Activated CD4-positive, alpha-beta T cell treated with anti-CD3 and anti-CD28 coated beads, Interleukin-2, amount 10 ng/mL, durations not matched to agents 7 days and 5 days (primary cell): ENCODE results near the gene MSN. TPM values are rescaled to one million over a fixed set of nuclear protein-coding genes. Genes with fewer than 3 reads are reported as not detected.
"Not testable (repeated sequence)": the region's sequence is repeated elsewhere in the genome, so short reads cannot be mapped to it uniquely, and the experiment has no call there.

Experiments used
- CTCF ChIA-PET: fragments of 350-600 bp; sonication (Branson Sonifier 250); formaldehyde crosslinking; loops from one replicate; lab custom pipeline; 2021; ENCODE audit warnings: antibody characterized with exemption; lab: Charles Lee
- POLR2A ChIA-PET: fragments of 350-600 bp; sonication (Branson Sonifier 250); formaldehyde crosslinking; loops from one replicate; lab custom pipeline; 2021; ENCODE audit warnings: antibody characterized with exemption; lab: Charles Lee
- DNase-seq: peaks from one replicate; pipeline ENCODE4 v3.0.0-alpha.2; 2020
- H3K27ac Mint-ChIP-seq: one replicate; pipeline ENCODE4 v1.8.0; 2021; ENCODE audit warnings: mild to moderate bottlenecking, moderate library complexity, mixed read lengths
- H3K27me3 Mint-ChIP-seq: one replicate; pipeline ENCODE4 v1.8.0; 2021; ENCODE audit warnings: mixed read lengths
- H3K36me3 Mint-ChIP-seq: one replicate; pipeline ENCODE4 v1.8.0; 2021; ENCODE audit warnings: low read depth, mixed read lengths
- H3K4me1 Mint-ChIP-seq: one replicate; pipeline ENCODE4 v1.8.0; 2021; ENCODE audit warnings: mixed read lengths
- H3K4me3 Mint-ChIP-seq: one replicate; pipeline ENCODE4 v1.8.0; 2021; ENCODE audit warnings: mild to moderate bottlenecking, moderate library complexity, mixed read lengths
- H3K9me3 Mint-ChIP-seq: one replicate; pipeline ENCODE4 v1.8.0; 2021; ENCODE audit warnings: mixed read lengths
- total RNA-seq, 2 experiments: library from RNA; stranded (reverse); gene quantifications; one replicate each; pipeline ENCODE4 v1.2.3, GENCODE V29; 2021

MSN gene
- total RNA-seq, 2 experiments from 2014 or later: 617 to 728 TPM

GRCh38 chrX:65647801-65648200, 19.7 kb upstream of the MSN start:
- H3K27me3 Mint-ChIP-seq: no peaks in the 10 kb centered on the region
- no peak overlapping the region for H3K27ac Mint-ChIP-seq
- no peak overlapping the region for H3K4me3 Mint-ChIP-seq
- POLR2A ChIA-PET: no interaction called here
- CTCF ChIA-PET: no interaction called here
- H3K9me3 Mint-ChIP-seq: no peaks in the 10 kb centered on the region
- no peak for DNase-seq
- peaks cover 9% of the 10 kb centered on the region for H3K4me1 Mint-ChIP-seq
- H3K36me3 Mint-ChIP-seq: no peaks in the 10 kb centered on the region

GRCh38 chrX:65652098-65652497, 15.4 kb upstream of the MSN start:
- CTCF ChIA-PET: no interaction called here
- Mint-ChIP-seq H3K4me3 (no peak overlapping the region), H3K27me3 (no peaks in the 10 kb centered on the region), H3K9me3 (no peaks in the 10 kb centered on the region), H3K4me1 (peaks cover 16% of the 10 kb centered on the region), H3K27ac (no peak overlapping the region), H3K36me3 (no peaks in the 10 kb centered on the region)
- DNase-seq: no peak
- POLR2A ChIA-PET: no interaction called here

DNA sequence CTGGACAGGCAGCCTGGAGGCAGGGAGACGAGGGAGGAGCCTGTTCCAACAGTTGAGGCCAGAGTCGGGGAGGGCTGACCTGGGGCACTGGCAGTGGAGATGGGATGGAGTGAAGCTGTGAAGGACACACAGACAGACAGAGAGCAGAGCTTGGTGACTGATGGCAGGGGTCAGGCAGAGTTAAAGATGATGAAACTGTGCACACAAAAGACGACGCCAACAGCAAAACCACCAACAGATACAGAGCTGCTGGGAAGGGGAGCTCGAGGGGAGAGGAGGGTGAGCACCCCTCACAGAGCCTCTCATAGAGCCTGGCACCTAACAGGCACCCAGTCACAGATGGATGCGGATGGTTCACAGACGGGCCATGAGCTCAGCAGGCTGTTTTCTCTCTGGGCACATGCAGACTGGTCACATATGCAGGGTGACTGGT, 10.4 kb upstream of the MSN start:
- H3K36me3 Mint-ChIP-seq, H3K27me3 Mint-ChIP-seq, H3K9me3 Mint-ChIP-seq, DNase-seq: not testable (repeated sequence)
- Mint-ChIP-seq H3K27ac (peak overlapping the region; percentile 89), H3K4me3 (peak overlapping the region; percentile 60), H3K4me1 (peaks cover 34% of the 10 kb centered on the region)
- POLR2A ChIA-PET: interaction anchor here (0.6 kb wide), 1 partner anchor 60 kb away, joined by 3 read pairs; no protein-coding TSS in a partner anchor
- CTCF ChIA-PET: interaction anchor here (1.2 to 4.7 kb wide), 3 partner anchors 8 to 74 kb away, joined by 6 to 17 read pairs (median 6); no protein-coding TSS in a partner anchor

DNA sequence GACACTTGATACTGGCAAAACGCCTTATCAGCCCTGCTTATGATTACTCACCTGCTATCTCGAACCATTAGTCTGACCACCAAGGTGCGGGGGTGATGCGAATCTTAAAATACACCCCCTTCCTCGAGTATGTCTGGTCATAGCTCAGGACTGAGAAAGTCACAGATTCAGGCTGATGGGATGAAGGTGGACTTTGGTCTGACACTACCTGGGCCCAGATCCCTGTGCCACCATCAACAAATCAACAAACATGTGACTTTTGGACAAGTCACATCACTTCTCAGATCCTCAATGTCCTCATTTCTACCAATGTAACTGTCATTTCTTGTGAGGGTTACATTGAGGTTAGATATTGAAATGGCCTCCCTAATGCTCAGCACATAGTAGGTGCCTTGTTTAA, 9.8 kb upstream of the MSN start:
- POLR2A ChIA-PET: no interaction called here

DNA sequence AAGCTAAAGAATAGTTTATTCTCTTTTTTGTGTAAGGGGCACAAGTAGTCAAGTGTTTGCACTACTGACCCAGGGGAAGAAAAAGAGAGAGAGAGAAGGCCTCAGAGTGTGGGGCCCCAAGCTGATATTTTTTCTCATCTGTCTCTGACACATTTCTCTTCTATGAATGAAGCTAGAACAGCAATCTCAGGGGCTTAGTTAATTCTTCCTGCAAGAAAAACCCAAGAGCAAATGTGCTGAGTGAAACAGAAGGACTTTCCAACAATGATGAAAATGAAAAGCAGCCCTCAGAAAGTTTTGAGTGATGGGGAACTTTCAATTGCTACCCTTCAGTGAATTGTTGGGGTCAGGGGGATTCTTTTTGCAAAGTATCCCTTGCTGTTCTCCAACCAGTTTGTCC, 9.2 kb upstream of the MSN start:
- ChIA-PET CTCF (interaction anchor here (0.6 to 4.7 kb wide), 5 partner anchors 7 to 557 kb away, joined by 3 to 17 read pairs (median 4); no protein-coding TSS in a partner anchor), POLR2A (no interaction called here)
- no peak for DNase-seq
- no peaks in the 10 kb centered on the region for H3K27me3 Mint-ChIP-seq
- no peak overlapping the region for H3K27ac Mint-ChIP-seq
- H3K4me1 Mint-ChIP-seq: peaks cover 35% of the 10 kb centered on the region
- peaks cover 2% of the 10 kb centered on the region for H3K9me3 Mint-ChIP-seq
- H3K36me3 Mint-ChIP-seq: peaks cover 12% of the 10 kb centered on the region
- no peak overlapping the region for H3K4me3 Mint-ChIP-seq

More for the DNA sequence above, 9.8 kb upstream of the MSN start:
- H3K9me3 Mint-ChIP-seq: peaks cover 2% of the 10 kb centered on the region
- peaks cover 12% of the 10 kb centered on the region for H3K36me3 Mint-ChIP-seq
- H3K27me3 Mint-ChIP-seq: no peaks in the 10 kb centered on the region
- no peak overlapping the region for H3K4me3 Mint-ChIP-seq
- H3K27ac Mint-ChIP-seq: no peak overlapping the region
- DNase-seq: no peak
- CTCF ChIA-PET: interaction anchor here (1.5 to 4.7 kb wide), 3 partner anchors 8 to 62 kb away, joined by 4 to 17 read pairs (median 6); no protein-coding TSS in a partner anchor
- peaks cover 34% of the 10 kb centered on the region for H3K4me1 Mint-ChIP-seq

GRCh38 chrX:65667157-65667502, 324 bp upstream of the MSN start:
- Mint-ChIP-seq H3K36me3 (peaks cover 40% of the 10 kb centered on the region), H3K4me1 (peaks cover 30% of the 10 kb centered on the region), H3K27me3 (no peaks in the 10 kb centered on the region), H3K9me3 (no peaks in the 10 kb centered on the region), H3K4me3 (peak overlapping the region; percentile 69), H3K27ac (peak overlapping the region; percentile 92)
- CTCF ChIA-PET: interaction anchor here (1.2 to 3.7 kb wide), 3 partner anchors 11 to 71 kb away, joined by 4 to 17 read pairs (median 10); no protein-coding TSS in a partner anchor
- DNase-seq: no peak
- POLR2A ChIA-PET: interaction anchor here (0.6 to 1.0 kb wide), 2 partner anchors 55 to 57 kb away, joined by 3 to 6 read pairs; no protein-coding TSS in a partner anchor

DNA sequence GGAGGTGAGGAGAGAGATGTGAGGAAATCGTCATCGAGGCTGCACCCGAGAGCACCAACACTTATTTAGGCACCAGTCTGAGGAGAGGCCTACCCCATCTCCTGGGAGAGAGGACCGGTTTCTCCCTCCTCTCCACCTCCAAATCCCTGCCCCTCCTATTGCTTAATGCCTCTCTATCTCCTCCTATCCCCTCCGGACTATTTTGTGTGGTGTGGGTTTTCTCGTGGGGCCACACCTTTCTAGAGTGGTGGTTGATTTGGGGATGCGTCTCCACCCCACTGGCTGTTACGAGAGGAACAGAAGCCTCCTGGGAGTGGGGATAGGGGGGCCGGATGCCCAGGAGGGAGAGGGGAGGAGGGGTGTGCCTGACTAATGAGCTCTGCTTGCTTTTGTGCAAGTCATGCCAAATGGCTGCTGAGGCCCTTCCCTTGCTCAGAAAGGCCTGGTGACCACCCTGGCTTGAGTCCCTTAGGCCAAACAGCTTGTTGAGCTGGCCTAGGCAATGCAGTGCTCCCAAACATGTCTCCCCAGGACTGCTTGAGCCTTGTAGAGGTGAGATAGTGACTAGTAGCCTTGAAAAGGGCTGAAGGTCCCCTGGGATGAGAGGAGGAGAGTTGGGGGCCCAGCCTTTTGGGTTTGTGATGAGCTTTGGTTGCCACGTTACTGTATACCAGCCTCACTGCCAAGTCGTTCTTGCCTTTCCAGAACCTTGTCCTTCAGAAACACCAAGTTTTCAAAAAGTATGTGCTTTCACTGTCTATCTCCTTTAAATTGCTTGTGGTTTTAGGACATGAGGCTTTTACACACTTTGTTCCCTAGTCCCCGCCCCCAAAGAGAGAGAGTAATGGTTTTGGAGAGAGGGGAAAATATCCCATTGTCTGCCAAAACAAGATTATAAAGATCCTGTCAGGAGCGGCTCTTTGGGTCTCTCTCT, 1.2 kb downstream of the MSN start:
- Mint-ChIP-seq H3K36me3 (peaks cover 45% of the 10 kb centered on the region), H3K4me1 (peaks cover 41% of the 10 kb centered on the region), H3K27ac (peak overlapping the region; percentile 90), H3K27me3 (no peaks in the 10 kb centered on the region), H3K9me3 (no peaks in the 10 kb centered on the region), H3K4me3 (peak overlapping the region; percentile 93)
- ChIA-PET CTCF (interaction anchor here (0.9 to 2.9 kb wide), 6 partner anchors 22 to 80 kb away, joined by 3 to 10 read pairs (median 4); no protein-coding TSS in a partner anchor), POLR2A (interaction anchor here (0.9 kb wide), 1 partner anchor 72 kb away, joined by 4 read pairs; no protein-coding TSS in a partner anchor)
- DNase-seq: peak; percentile 68

DNA sequence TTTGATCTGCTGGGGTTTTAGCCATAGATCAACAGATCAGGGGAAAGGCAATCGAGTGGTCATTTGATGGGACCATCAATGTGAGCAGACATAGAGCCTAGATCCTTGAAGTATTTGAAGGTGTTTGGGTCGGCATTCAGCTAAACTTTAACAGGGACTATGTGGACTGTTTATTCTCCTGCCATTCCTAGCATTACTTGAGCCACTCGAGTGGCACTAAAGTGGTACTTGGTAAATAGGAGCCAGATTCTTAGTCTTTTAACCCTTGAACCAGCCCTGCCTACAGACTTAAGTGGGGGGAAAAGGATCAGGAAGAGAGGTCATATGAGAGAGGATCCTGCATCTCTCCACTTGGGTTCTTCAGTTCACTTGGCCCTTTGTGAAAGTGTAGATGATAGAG, 3.8 kb downstream of the MSN start:
- peak overlapping the region; percentile 93 for H3K4me3 Mint-ChIP-seq
- CTCF ChIA-PET: interaction anchor here (0.7 to 6.4 kb wide), 4 partner anchors 16 to 75 kb away, joined by 3 to 58 read pairs (median 6); no protein-coding TSS in a partner anchor
- H3K4me1 Mint-ChIP-seq: peaks cover 59% of the 10 kb centered on the region

GRCh38 chrX:65671966-65672365, 4.5 kb downstream of the MSN start:
- Mint-ChIP-seq H3K4me1 (peaks cover 59% of the 10 kb centered on the region), H3K9me3 (no peaks in the 10 kb centered on the region), H3K4me3 (peak overlapping the region; percentile 93), H3K27me3 (no peaks in the 10 kb centered on the region), H3K27ac (peak overlapping the region; percentile 68), H3K36me3 (peaks cover 69% of the 10 kb centered on the region)
- ChIA-PET POLR2A (no interaction called here), CTCF (interaction anchor here (0.9 to 6.4 kb wide), 5 partner anchors 8 to 76 kb away, joined by 3 to 58 read pairs (median 5); no protein-coding TSS in a partner anchor)
- no peak for DNase-seq

More for the DNA sequence above, 3.8 kb downstream of the MSN start:
- H3K27me3 Mint-ChIP-seq: no peaks in the 10 kb centered on the region
- POLR2A ChIA-PET: interaction anchor here (1.2 kb wide), 1 partner anchor 73 kb away, joined by 3 read pairs; no protein-coding TSS in a partner anchor
- H3K27ac Mint-ChIP-seq: peak overlapping the region; percentile 77
- H3K9me3 Mint-ChIP-seq: no peaks in the 10 kb centered on the region
- no peak for DNase-seq
- H3K36me3 Mint-ChIP-seq: peaks cover 64% of the 10 kb centered on the region

GRCh38 chrX:65673857-65674203, 6.4 kb downstream of the MSN start:
- no peak for DNase-seq
- ChIA-PET CTCF (interaction anchor here (0.9 to 6.4 kb wide), 6 partner anchors 14 to 77 kb away, joined by 3 to 58 read pairs (median 6); no protein-coding TSS in a partner anchor), POLR2A (no interaction called here)
- peaks cover 68% of the 10 kb centered on the region for H3K4me1 Mint-ChIP-seq
- peak overlapping the region; percentile 80 for H3K27ac Mint-ChIP-seq
- peaks cover 71% of the 10 kb centered on the region for H3K36me3 Mint-ChIP-seq
- no peaks in the 10 kb centered on the region for H3K9me3 Mint-ChIP-seq
- H3K4me3 Mint-ChIP-seq: peak overlapping the region; percentile 93
- H3K27me3 Mint-ChIP-seq: no peaks in the 10 kb centered on the region

- Mint-ChIP-seq H3K9me3 (no peaks in the 10 kb centered on the region), H3K36me3 (peaks cover 71% of the 10 kb centered on the region), H3K27me3 (no peaks in the 10 kb centered on the region), H3K4me1 (peaks cover 73% of the 10 kb centered on the region), H3K27ac (peak overlapping the region; percentile 81), H3K4me3 (peak overlapping the region; percentile 93)
- ChIA-PET CTCF (interaction anchor here (0.9 to 6.4 kb wide), 5 partner anchors 13 to 34 kb away, joined by 3 to 58 read pairs (median 5); no protein-coding TSS in a partner anchor), POLR2A (no interaction called here)
- peak; percentile 37 for DNase-seq
Observed at GRCh38 chrX:65674204-65674893, 6.9 kb downstream of the MSN start.

DNA sequence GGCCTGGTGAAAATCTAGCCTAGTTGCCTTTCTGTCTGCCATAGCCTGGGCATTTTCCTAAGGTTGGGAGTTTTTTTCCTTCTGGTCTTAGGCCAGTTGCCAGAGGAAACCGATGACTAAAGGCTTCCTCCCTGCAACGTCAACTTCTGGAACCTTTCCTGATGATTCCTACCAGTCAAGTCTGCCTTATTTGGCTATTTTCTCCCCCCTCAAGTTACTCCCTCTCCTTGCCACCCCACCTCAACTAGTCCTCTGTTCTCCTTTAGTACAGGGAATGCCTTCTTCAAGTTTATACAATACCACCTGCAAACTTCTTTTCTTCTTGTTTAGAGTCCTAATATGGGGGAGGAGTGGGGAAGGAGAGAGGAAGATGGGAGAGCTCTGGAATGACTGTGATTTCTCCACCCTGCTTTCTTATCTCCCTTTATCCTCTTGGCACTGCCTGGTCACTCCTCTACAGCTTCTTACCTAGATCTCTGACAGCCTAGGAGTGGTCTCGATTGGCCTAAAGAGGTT, 10.6 kb downstream of the MSN start:
- Mint-ChIP-seq H3K9me3 (no peaks in the 10 kb centered on the region), H3K27ac (peak overlapping the region; percentile 60), H3K4me3 (peak overlapping the region; percentile 25), H3K36me3 (peaks cover 61% of the 10 kb centered on the region), H3K4me1 (peaks cover 85% of the 10 kb centered on the region), H3K27me3 (no peaks in the 10 kb centered on the region)
- ChIA-PET CTCF (interaction anchor here (1.6 to 6.4 kb wide), 2 partner anchors 9 to 81 kb away, joined by 6 to 58 read pairs; no protein-coding TSS in a partner anchor), POLR2A (no interaction called here)
- no peak for DNase-seq
